GM12878 (cell line): Measurements from ENCODE around the gene FCRLB. TPM values are rescaled to one million over a fixed set of nuclear protein-coding genes. Genes with fewer than 3 reads are reported as not detected.

Experiments used
- MEF2A ChIP-seq: IDR thresholded peaks from 2 replicates; pipeline ENCODE4 v1.6.1; 2011; ENCODE audit warnings: low read depth, mild to moderate bottlenecking, low read length, moderate library complexity; ENCODE audit not compliant: insufficient read depth
- MTA3 ChIP-seq: IDR thresholded peaks from 2 replicates; pipeline ENCODE4 v1.6.1; 2012; ENCODE audit warnings: low read length, inconsistent platforms, borderline replicate concordance
- NFIC ChIP-seq: IDR thresholded peaks from 2 replicates; pipeline ENCODE4 v1.6.1; 2012; ENCODE audit warnings: low read depth, mild to moderate bottlenecking, inconsistent platforms, low read length, moderate library complexity
- NR2C2 ChIP-seq: IDR thresholded peaks from 2 replicates; pipeline ENCODE4 v1.6.1; 2011; ENCODE audit warnings: borderline replicate concordance, low read depth; ENCODE audit not compliant: control insufficient read depth, insufficient read length
- NR2F1 ChIP-seq: fragments of 450-650 bp; conservative IDR thresholded peaks from 2 replicates; pipeline ENCODE4 v1.6.1; 2017; ENCODE audit warnings: mild to moderate bottlenecking
- PAX5 ChIP-seq: IDR thresholded peaks from 2 replicates; pipeline ENCODE4 v1.6.1; 2011; ENCODE audit warnings: low read depth, low read length, borderline replicate concordance
- POLR2AphosphoS2 ChIP-seq: IDR thresholded peaks from 2 replicates; pipeline ENCODE4 v1.6.1; 2011; ENCODE audit warnings: low read depth, mild to moderate bottlenecking, low read length, improper control_type of control experiment, moderate library complexity
- YY1 ChIP-seq: IDR thresholded peaks from 2 replicates; pipeline ENCODE4 v1.6.1; 2011; ENCODE audit warnings: low read depth, mild to moderate bottlenecking, low read length
- ZBED1 ChIP-seq: IDR thresholded peaks from 2 replicates; pipeline ENCODE4 v1.6.1; 2016; ENCODE audit warnings: borderline replicate concordance
- ZNF24 ChIP-seq: fragments of 450-650 bp; IDR thresholded peaks from 2 replicates; pipeline ENCODE4 v1.6.1; 2017; ENCODE audit warnings: antibody characterized with exemption, mild to moderate bottlenecking
- ZNF384 ChIP-seq: IDR thresholded peaks from 2 replicates; pipeline ENCODE4 v1.6.1; 2012; ENCODE audit warnings: low read depth, mild to moderate bottlenecking, low read length, improper control_type of control experiment, borderline replicate concordance
- polyA plus RNA-seq, 11 experiments: library from polyadenylated mRNA; depleted of rRNA in 4 of 11; unstranded in 6 of 11; stranded (reverse) in 5 of 11; fragments of >200 nt; fragmentation: Nextera tagmentation in 4 of 11; fragmentation: Illumina TruSeq in 1 of 11; extraction: Ambion mirVana in 4 of 11; extraction: Trizol in 1 of 11; gene quantifications; 1 replicate in 1 of 11; 2 replicates in 10 of 11; pipeline versions ENCODE4 v1.2.1 to v1.2.3, GENCODE V29; 2011 to 2016; ENCODE audit warnings: inconsistent platforms in 2 of 11, missing spikeins in 2 of 11, low read depth in 1 of 11
- total RNA-seq, 4 experiments: library from RNA; depleted of rRNA in 3 of 4; stranded (reverse); fragments of >200 nt in 3 of 4; fragmentation: Illumina TruSeq in 1 of 4; extraction: Trizol in 1 of 4; gene quantifications; 2 replicates each; pipeline versions ENCODE4 v1.2.1 to v1.2.3, GENCODE V29; 2013 to 2021
- TF ChIP-seq, protein P1 (sequence below): fragments of 150-350 bp; IDR thresholded peaks from 2 replicates; pipeline ENCODE4 v1.6.1; 2014; ENCODE audit warnings: mild to moderate bottlenecking, low read depth, low read length
- TF ChIP-seq, protein P2 (sequence below): fragments of 450-650 bp; IDR thresholded peaks from 2 replicates; pipeline ENCODE4 v1.6.1; 2016; ENCODE audit warnings: mild to moderate bottlenecking, moderate library complexity, borderline replicate concordance
- TF ChIP-seq, protein P3 (sequence below): fragments of 450-650 bp; formaldehyde crosslinking; IDR thresholded peaks from 2 replicates; pipeline ENCODE4 v1.4.0; 2022; ENCODE audit warnings: mild to moderate bottlenecking, moderate library complexity
- TF ChIP-seq, protein P4 (sequence below): fragments of 450-650 bp; conservative IDR thresholded peaks from 2 replicates; pipeline ENCODE4 v1.6.1; 2017; ENCODE audit warnings: mild to moderate bottlenecking, moderate library complexity
- TF ChIP-seq, protein P5 (sequence below): fragments of 450-650 bp; IDR thresholded peaks from 2 replicates; pipeline ENCODE4 v1.6.1; 2016; ENCODE audit warnings: mild to moderate bottlenecking

Gene FCRLB
- total and polyA plus RNA-seq, 10 of the 15 experiments (the other 5 are each of a cell fraction or from before 2014, with no cell fraction given) = 0.55 to 11.7 (median 5.6) TPM

DNA sequence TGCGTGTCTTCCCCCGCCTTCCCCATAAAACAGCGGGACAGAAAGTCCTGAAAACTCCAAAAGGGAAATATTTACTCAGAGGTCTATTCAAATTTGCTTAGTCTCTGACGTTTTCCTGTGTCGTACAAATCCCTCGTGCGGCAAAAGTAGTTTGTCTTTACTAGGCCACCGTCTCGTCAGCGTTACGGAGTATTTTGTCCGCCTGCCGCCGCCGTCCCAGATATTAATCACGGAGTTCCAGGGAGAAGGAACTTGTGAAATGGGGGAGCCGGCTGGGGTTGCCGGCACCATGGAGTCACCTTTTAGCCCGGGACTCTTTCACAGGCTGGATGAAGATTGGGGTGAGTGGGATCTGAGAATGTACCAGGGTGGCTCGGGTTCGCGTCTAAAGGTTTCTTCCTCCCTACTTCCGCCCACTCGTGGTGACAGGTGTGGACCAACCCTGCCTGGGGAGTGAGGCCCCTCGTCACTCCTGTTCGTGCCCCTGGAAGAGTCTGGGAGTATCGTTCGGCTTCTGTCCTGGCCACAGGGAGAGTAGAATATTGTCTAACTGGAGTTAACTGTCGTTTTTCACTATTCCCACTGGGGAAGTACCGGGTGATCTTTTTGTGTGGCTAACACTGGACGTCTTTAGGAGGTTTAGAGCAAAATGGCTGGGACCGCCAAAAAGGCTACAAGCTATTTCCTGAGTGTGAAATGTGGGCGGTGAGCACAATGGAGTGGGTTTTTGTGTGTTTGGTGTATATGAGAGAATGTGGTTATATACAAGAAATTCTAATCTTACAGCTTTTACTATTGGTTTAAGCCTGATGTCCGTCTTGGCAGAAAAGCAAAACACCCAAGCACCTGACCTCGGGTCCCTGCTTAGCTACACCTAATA, 45.0 kb downstream of the FCRLB start, which contains the start of gene ATF6 (continued):
- TF ChIP-seq MEF2A = no peak
- peak; percentile 80 for TF ChIP-seq YY1
- TF ChIP-seq ZBED1 = no peak
- peak; percentile 32; the same call in 1 of the 2 replicates for TF ChIP-seq NFIC
- TF ChIP-seq, protein P1, sequence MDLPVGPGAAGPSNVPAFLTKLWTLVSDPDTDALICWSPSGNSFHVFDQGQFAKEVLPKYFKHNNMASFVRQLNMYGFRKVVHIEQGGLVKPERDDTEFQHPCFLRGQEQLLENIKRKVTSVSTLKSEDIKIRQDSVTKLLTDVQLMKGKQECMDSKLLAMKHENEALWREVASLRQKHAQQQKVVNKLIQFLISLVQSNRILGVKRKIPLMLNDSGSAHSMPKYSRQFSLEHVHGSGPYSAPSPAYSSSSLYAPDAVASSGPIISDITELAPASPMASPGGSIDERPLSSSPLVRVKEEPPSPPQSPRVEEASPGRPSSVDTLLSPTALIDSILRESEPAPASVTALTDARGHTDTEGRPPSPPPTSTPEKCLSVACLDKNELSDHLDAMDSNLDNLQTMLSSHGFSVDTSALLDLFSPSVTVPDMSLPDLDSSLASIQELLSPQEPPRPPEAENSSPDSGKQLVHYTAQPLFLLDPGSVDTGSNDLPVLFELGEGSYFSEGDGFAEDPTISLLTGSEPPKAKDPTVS = 0 out of 2 replicates have a peak, but pooled peaks have one; percentile 18
- peak; percentile 51 for TF ChIP-seq NR2F1
- peak; percentile 97 for TF ChIP-seq MTA3
- TF ChIP-seq, protein P2, sequence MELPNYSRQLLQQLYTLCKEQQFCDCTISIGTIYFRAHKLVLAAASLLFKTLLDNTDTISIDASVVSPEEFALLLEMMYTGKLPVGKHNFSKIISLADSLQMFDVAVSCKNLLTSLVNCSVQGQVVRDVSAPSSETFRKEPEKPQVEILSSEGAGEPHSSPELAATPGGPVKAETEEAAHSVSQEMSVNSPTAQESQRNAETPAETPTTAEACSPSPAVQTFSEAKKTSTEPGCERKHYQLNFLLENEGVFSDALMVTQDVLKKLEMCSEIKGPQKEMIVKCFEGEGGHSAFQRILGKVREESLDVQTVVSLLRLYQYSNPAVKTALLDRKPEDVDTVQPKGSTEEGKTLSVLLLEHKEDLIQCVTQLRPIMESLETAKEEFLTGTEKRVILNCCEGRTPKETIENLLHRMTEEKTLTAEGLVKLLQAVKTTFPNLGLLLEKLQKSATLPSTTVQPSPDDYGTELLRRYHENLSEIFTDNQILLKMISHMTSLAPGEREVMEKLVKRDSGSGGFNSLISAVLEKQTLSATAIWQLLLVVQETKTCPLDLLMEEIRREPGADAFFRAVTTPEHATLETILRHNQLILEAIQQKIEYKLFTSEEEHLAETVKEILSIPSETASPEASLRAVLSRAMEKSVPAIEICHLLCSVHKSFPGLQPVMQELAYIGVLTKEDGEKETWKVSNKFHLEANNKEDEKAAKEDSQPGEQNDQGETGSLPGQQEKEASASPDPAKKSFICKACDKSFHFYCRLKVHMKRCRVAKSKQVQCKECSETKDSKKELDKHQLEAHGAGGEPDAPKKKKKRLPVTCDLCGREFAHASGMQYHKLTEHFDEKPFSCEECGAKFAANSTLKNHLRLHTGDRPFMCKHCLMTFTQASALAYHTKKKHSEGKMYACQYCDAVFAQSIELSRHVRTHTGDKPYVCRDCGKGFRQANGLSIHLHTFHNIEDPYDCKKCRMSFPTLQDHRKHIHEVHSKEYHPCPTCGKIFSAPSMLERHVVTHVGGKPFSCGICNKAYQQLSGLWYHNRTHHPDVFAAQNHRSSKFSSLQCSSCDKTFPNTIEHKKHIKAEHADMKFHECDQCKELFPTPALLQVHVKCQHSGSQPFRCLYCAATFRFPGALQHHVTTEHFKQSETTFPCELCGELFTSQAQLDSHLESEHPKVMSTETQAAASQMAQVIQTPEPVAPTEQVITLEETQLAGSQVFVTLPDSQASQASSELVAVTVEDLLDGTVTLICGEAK = peak; percentile 90
- TF ChIP-seq, protein P3, sequence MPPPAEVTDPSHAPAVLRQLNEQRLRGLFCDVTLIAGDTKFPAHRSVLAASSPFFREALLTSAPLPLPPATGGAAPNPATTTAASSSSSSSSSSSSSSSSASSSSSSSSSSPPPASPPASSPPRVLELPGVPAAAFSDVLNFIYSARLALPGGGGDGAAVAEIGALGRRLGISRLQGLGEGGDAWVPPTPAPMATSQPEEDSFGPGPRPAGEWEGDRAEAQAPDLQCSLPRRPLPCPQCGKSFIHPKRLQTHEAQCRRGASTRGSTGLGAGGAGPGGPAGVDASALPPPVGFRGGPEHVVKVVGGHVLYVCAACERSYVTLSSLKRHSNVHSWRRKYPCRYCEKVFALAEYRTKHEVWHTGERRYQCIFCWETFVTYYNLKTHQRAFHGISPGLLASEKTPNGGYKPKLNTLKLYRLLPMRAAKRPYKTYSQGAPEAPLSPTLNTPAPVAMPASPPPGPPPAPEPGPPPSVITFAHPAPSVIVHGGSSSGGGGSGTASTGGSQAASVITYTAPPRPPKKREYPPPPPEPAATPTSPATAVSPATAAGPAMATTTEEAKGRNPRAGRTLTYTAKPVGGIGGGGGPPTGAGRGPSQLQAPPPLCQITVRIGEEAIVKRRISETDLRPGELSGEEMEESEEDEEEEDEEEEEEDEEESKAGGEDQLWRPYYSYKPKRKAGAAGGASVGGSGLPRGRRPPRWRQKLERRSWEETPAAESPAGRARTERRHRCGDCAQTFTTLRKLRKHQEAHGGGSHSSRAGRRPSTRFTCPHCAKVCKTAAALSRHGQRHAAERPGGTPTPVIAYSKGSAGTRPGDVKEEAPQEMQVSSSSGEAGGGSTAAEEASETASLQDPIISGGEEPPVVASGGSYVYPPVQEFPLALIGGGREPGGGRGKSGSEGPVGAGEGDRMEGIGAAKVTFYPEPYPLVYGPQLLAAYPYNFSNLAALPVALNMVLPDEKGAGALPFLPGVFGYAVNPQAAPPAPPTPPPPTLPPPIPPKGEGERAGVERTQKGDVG = no peak
- TF ChIP-seq PAX5 = no peak
- no peak for TF ChIP-seq ZNF384
- no peak for TF ChIP-seq POLR2AphosphoS2
- TF ChIP-seq, protein P4, sequence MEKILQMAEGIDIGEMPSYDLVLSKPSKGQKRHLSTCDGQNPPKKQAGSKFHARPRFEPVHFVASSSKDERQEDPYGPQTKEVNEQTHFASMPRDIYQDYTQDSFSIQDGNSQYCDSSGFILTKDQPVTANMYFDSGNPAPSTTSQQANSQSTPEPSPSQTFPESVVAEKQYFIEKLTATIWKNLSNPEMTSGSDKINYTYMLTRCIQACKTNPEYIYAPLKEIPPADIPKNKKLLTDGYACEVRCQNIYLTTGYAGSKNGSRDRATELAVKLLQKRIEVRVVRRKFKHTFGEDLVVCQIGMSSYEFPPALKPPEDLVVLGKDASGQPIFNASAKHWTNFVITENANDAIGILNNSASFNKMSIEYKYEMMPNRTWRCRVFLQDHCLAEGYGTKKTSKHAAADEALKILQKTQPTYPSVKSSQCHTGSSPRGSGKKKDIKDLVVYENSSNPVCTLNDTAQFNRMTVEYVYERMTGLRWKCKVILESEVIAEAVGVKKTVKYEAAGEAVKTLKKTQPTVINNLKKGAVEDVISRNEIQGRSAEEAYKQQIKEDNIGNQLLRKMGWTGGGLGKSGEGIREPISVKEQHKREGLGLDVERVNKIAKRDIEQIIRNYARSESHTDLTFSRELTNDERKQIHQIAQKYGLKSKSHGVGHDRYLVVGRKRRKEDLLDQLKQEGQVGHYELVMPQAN = peak; percentile 90
- peak; percentile 87 for TF ChIP-seq ZNF24
- no peak for TF ChIP-seq NR2C2
- TF ChIP-seq, protein P5, sequence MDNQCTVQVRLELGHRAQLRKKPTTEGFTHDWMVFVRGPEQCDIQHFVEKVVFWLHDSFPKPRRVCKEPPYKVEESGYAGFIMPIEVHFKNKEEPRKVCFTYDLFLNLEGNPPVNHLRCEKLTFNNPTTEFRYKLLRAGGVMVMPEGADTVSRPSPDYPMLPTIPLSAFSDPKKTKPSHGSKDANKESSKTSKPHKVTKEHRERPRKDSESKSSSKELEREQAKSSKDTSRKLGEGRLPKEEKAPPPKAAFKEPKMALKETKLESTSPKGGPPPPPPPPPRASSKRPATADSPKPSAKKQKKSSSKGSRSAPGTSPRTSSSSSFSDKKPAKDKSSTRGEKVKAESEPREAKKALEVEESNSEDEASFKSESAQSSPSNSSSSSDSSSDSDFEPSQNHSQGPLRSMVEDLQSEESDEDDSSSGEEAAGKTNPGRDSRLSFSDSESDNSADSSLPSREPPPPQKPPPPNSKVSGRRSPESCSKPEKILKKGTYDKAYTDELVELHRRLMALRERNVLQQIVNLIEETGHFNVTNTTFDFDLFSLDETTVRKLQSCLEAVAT = peak; percentile 77; the same call in 1 of the 2 replicates
